NOMO-1 treated with DMSO at 0.1 percent for 48 hours (cell line): ENCODE measurements around the gene CORO6.

Experiments used
- DNase-seq: peaks from one replicate; lab custom pipeline; 2025; ENCODE audit not compliant: unreplicated experiment; lab: John Stamatoyannopoulos, UW

The CORO6 gene

GRCh38 chr17:29633886-29634285, 11.2 kb upstream of the CORO6 start:
- no peak for DNase-seq

DNA sequence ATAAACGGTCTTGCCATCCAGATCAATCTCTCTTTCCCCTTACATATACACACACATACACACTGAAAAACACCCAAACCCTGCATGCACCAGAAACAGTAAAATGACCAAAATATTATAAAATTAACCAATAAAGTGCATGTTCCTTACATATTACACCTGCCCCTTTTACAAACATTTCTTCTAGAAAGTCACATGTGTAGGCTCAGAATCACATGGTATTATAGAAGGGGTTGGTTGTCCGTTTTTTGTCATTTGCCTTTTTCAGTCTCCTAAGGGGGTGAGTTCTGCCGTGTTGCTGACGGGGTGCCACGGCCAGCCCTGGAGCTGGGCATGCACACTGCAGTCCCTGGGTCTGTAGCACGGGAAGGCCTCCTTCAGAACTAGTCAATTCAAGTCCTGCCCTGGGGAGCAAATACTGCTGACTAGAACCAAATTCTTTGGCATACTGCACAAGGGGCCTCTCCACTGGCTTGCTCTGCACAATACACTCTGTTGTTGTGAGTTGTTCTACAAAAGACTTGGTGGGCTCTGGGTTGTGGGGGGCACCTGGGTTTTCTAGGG, 8.0 kb upstream of the CORO6 start:
- no peak for DNase-seq

DNA sequence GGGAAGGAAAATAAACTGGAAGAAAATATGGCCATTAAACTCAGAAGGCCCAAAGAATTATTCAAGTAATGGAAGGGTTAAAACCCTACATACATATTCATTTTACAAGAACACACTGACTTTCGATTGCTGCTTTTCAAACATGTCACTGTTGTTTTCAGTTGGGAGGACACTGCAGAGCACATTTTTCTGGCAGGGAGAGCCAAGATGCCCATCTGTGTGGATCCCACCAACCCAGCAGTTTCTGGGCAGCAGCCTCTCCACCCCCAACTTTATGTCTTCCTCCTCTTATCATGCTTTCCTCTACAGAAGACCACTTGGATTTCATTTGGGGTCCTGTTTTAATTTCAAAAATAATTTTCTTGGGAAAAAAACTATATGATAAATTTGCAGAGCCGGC, 7.1 kb upstream of the CORO6 start:
- DNase-seq = no peak

GRCh38 chr17:29628644-29629043, 5.9 kb upstream of the CORO6 start:
- no peak for DNase-seq

DNA sequence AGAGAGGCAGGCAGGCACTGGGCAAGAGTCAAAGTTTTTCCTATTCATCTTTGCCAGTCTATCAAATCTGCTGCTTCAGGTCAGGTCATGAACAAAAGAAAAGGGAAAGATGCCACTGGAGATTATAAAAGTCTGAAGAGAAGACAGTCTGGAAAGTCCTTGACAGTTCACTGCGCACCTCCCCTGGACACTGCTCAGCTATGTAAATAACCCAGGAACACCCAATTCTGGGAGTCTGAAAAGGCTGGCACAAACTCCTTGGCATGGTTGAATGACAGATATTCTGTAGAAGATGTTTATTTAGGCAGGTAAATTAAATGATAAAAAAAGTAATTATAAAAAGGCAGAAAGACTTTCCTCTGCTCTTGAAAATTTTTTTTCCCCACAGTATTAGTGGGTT, 5.2 kb upstream of the CORO6 start:
- DNase-seq = no peak

- no peak for DNase-seq
Observed at GRCh38 chr17:29625037-29625750, 2.5 kb upstream of the CORO6 start.

- no peak for DNase-seq
Observed at GRCh38 chr17:29624586-29624985, 1.9 kb upstream of the CORO6 start.

- no peak for DNase-seq
Observed at GRCh38 chr17:29623283-29623647, 553 bp upstream of the CORO6 start.

DNA sequence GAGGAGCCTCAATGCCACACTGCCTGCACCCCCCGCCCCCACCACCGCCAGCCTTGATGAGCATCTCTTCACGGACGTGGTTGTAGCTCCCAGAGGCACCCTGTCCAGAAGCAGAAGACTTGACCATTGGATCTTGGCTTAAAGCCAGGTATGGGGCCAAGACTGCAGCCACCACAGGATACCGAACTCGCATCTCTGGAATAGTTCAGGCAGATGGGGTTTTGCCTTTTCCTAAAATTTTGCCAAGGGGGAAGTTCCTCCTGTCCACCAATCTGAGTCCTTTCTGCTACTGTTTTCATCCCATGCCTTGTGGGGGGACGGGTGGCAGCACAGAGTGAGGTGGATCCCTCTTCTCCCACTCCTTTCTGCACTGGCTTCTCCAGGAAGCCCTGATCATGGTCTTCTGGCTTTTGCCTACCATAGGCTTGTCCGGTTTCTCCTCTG, 939 bp downstream of the CORO6 start:
- DNase-seq = no peak

GRCh38 chr17:29620779-29621500, 1.8 kb downstream of the CORO6 start:
- DNase-seq = no peak

DNA sequence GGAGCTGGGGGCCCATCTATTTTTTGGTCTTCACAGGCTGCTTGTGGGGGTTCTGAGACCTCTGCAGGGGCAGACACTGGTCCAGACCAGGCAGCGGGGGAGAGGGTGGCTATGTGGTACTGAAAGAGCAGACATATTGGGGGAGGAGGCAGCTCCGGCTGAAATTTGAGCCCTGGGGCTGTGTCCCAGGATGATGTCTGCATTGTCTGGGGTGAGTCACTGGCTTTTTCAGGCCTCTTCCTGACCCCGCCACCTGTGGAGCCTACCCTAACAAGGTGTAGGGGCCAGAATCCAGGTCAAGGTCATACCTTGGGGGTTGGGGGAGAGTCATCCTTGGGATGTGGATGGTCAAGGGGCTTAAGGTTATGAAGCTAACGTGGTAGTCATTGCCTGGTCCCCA, 2.4 kb downstream of the CORO6 start:
- DNase-seq = no peak

DNA sequence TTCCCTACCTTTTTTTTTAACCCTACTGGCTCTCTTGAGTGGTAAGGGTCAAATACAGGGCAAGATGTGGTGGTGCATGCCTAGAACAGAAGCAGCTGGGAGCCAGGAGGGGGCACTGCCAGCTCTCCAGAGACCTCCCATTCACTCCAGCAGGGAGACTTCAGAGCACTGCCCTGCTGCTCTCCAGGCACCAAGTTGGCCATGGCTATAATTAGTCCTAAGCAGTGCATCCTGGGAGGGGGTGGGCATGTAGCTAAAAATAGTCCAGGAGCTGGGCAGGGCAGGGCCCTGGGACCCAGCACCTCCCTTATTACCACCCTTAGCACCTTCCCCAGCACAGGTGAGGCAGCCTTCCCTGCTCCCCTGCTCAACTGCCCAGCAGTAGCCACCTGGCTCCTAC, 3.5 kb downstream of the CORO6 start:
- DNase-seq = peak; percentile 8

GRCh38 chr17:29618272-29619065, 4.2 kb downstream of the CORO6 start:
- DNase-seq = no peak

DNA sequence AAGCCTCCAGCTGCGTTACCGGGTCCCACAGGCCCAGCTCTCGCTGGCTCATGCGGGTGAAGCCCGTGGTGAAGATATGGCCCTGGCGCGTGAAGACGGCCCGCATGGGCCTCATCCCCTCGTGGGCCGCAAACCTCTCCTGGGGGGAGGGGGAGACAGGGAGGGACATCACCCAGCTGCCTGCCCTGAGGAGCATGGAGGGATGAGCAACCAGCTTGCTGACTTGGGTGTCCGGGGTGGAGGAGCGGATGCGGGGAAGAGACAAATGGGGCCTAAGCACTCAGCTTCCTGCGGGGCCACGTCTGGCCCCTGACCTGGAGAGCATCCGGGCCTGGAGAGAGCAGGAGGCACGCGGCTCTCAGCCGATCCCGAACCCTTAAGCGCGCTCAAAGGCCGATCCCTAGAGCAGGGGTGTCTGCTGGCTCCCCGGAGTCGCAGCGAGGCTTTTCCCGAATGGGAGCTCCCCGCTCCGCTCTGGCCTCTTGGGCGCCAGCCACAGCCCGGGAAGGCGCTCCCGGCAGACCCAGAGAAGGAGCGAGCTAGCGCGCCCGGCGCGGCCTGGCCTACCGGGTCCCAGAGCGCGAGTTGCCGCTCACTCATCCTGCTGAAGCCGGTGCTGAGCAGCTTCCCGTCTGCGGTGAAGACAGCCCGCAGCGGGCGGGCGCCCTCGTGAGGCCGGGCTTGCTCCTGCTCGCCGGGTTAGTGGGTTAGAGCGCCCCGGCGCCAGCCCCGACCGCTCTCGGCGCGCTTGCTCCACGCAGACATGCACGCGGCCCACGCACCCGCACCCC, 5.0 kb downstream of the CORO6 start:
- peak; percentile 80 for DNase-seq

DNA sequence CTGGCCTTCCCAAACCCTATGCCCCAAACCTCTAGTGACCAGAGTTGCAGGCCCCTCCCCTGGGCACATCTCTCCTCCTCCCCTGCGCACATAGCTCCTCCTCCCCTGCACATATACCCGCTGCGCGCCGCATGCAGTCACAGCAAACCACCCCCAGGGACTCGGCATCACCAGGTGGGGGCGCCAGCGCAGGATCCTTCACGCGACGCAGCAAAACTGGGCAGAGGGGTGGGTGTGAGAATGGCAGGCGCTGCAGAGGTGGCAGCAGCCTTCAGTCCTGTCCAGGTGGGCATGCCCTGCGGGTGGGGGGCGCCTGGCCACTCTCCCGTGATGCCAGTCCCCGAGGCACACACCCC, 5.6 kb downstream of the CORO6 start:
- DNase-seq = peak; percentile 82

DNA sequence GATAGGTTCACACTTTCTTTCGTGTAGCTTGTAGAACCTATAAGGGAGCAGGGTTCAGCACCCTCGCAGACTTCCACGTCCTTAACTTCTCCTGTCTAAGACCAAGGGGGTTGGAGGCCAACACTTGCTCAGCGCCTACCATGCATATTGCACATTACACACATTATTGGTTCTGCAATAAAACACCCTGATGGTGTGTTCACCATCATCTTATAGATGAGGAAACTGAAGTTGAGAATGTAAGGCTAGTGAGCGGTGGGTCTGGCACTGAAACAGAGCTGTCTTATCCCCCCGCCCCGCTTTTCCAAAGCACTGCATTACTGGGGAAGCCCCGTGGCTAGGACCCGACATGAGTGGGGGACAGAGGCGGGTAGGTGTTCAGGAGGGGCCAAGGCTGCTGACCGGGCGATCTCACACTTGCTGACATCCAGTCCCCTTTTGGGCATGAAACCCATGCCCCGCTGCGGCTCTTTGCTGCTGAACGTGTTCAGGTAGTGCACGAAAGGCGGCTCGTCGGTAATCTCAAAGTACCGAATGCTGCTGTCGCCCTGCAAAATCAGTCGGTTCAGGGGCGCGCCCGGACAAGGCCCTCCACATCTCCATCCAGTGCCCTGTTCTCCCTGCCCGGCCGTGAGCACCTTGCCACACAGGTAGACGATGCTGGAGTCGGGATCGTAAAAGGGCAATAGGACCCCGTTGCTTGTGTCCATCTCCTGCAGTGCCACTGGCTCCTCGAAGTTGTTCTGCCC, 6.2 kb downstream of the CORO6 start:
- DNase-seq = no peak

DNA sequence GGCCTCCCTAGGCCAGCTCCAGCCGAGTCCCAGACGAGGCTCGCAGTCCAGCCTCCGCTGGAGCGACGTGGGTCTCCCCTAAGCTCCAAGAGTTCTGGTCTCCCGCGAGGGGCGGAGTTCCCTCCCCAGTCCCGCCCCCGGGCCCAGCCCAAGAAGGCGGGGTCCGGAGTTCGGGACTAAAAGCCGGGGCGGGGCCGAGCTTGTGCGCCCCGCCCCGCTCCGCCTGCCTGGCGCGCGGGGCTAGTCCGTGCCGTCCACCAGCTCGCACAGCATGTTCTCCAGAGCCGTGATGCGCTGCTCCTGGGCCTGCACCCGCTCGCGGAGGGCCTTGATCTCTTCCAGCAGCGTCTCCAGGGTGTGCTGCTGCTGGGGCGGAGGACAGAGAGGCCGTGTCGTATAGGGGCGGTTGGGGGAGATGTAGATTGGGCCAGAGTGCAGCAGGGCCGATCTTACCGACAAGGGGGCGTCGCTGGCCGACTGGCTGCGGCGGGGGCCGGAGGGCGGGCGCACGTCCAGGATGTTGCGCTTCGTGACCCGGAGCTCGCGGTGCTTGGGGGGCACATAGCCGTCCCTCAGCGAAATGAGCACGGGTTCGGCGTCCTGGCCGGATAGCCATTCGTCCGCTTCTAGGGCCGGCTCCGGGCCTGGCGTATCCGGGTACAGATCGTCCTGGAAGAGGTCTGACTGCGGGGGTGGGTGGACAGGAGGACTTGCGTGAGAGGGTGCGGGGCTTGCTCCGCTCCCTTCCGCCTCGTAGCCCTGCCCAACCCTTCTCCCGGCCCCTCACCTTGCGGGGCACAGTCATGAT, 7.0 kb downstream of the CORO6 start:
- peak; percentile 59 for DNase-seq

- peak; percentile 47 for DNase-seq
Observed at GRCh38 chr17:29615048-29615385, 7.7 kb downstream of the CORO6 start.

GRCh38 chr17:29614349-29615047, 8.2 kb downstream of the CORO6 start:
- DNase-seq = no peak
